HFFc6 (cell line): ENCODE measurements around the gene KDM4C. TPM values are rescaled to one million over a fixed set of nuclear protein-coding genes. Genes with fewer than 3 reads are reported as not detected.

ENCODE experiments used
- DNase-seq: peaks from one replicate; pipeline ENCODE4 v3.0.0-alpha.2; 2018
- H3K27ac Mint-ChIP-seq: 2 replicates; pipeline ENCODE4 v1.8.0; 2020; ENCODE audit warnings: mild to moderate bottlenecking, mixed read lengths
- H3K27me3 Mint-ChIP-seq: 2 replicates; pipeline ENCODE4 v1.8.0; 2021; ENCODE audit warnings: mild to moderate bottlenecking, moderate library complexity, mixed read lengths; ENCODE audit not compliant: insufficient read depth
- H3K36me3 Mint-ChIP-seq: 2 replicates; pipeline ENCODE4 v1.8.0; 2021; ENCODE audit warnings: low read depth, mixed read lengths
- H3K4me1 Mint-ChIP-seq: 2 replicates; pipeline ENCODE4 v1.8.0; 2020; ENCODE audit warnings: low read depth, mixed read lengths
- H3K4me3 Mint-ChIP-seq: 2 replicates; pipeline ENCODE4 v1.8.0; 2020; ENCODE audit warnings: mild to moderate bottlenecking, moderate library complexity, mixed read lengths
- H3K9me3 Mint-ChIP-seq: 2 replicates; pipeline ENCODE4 v1.8.0; 2020; ENCODE audit warnings: mild to moderate bottlenecking, mixed read lengths
- total RNA-seq, 6 experiments: library from RNA; stranded (reverse); fragmentation: NEBNext Ultra II Directional; extraction: Animal tissue kit (Norgen Biotek cat#: 25700); gene quantifications; 2 replicates in 1 of 6; 3 replicates in 5 of 6; pipeline ENCODE4 v1.2.3, GENCODE V29; 2021
- TF ChIP-seq, protein P1 (sequence below): fragments of 200-600 bp; sonication (generic); IDR thresholded peaks from 2 replicates; pipeline ENCODE4 v1.5.0; 2021; ENCODE audit warnings: antibody characterized with exemption, mild to moderate bottlenecking

The KDM4C gene
- total RNA-seq, 6 experiments from 2014 or later: 9.1 to 12.0 (median 11.1) TPM

GRCh38 chr9:6893350-6894131 lies 135.8 kb downstream of the KDM4C start:
- Mint-ChIP-seq H3K27ac (no peak overlapping the region), H3K4me1 (peaks cover 7% of the 10 kb centered on the region; the same call in 1 of the 2 replicates), H3K4me3 (no peak overlapping the region), H3K9me3 (no peaks in the 10 kb centered on the region), H3K27me3 (no peaks in the 10 kb centered on the region; the same call in 1 of the 2 replicates), H3K36me3 (no peaks in the 10 kb centered on the region)
- no peak for DNase-seq
- TF ChIP-seq, protein P1, sequence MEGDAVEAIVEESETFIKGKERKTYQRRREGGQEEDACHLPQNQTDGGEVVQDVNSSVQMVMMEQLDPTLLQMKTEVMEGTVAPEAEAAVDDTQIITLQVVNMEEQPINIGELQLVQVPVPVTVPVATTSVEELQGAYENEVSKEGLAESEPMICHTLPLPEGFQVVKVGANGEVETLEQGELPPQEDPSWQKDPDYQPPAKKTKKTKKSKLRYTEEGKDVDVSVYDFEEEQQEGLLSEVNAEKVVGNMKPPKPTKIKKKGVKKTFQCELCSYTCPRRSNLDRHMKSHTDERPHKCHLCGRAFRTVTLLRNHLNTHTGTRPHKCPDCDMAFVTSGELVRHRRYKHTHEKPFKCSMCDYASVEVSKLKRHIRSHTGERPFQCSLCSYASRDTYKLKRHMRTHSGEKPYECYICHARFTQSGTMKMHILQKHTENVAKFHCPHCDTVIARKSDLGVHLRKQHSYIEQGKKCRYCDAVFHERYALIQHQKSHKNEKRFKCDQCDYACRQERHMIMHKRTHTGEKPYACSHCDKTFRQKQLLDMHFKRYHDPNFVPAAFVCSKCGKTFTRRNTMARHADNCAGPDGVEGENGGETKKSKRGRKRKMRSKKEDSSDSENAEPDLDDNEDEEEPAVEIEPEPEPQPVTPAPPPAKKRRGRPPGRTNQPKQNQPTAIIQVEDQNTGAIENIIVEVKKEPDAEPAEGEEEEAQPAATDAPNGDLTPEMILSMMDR: no peak

- H3K4me3 Mint-ChIP-seq: no peak overlapping the region
- H3K9me3 Mint-ChIP-seq: no peaks in the 10 kb centered on the region
- no peaks in the 10 kb centered on the region; the same call in 1 of the 2 replicates for H3K27me3 Mint-ChIP-seq
- no peak for DNase-seq
- peaks cover 7% of the 10 kb centered on the region; the same call in 1 of the 2 replicates for H3K4me1 Mint-ChIP-seq
- TF ChIP-seq, protein P1: no peak
- H3K27ac Mint-ChIP-seq: no peak overlapping the region
- no peaks in the 10 kb centered on the region for H3K36me3 Mint-ChIP-seq
These were observed 136.4 kb downstream of the KDM4C start for GRCh38 chr9:6894135-6894534.

GRCh38 chr9:6895754-6896153 lies 138.0 kb downstream of the KDM4C start:
- H3K36me3 Mint-ChIP-seq: no peaks in the 10 kb centered on the region

GRCh38 chr9:6896562-6896961 lies 138.8 kb downstream of the KDM4C start:
- Mint-ChIP-seq H3K4me1 (peaks cover 7% of the 10 kb centered on the region; the same call in 1 of the 2 replicates), H3K27me3 (no peaks in the 10 kb centered on the region), H3K9me3 (no peaks in the 10 kb centered on the region), H3K36me3 (no peaks in the 10 kb centered on the region), H3K27ac (no peak overlapping the region), H3K4me3 (no peak overlapping the region)
- no peak for DNase-seq
- TF ChIP-seq, protein P1: no peak

More at GRCh38 chr9:6895754-6896153, 138.0 kb downstream of the KDM4C start:
- TF ChIP-seq, protein P1: no peak
- H3K4me1 Mint-ChIP-seq: peaks cover 7% of the 10 kb centered on the region; the same call in 1 of the 2 replicates
- DNase-seq: no peak
- H3K27ac Mint-ChIP-seq: no peak overlapping the region
- no peaks in the 10 kb centered on the region for H3K9me3 Mint-ChIP-seq
- H3K27me3 Mint-ChIP-seq: no peaks in the 10 kb centered on the region
- no peak overlapping the region for H3K4me3 Mint-ChIP-seq

DNA sequence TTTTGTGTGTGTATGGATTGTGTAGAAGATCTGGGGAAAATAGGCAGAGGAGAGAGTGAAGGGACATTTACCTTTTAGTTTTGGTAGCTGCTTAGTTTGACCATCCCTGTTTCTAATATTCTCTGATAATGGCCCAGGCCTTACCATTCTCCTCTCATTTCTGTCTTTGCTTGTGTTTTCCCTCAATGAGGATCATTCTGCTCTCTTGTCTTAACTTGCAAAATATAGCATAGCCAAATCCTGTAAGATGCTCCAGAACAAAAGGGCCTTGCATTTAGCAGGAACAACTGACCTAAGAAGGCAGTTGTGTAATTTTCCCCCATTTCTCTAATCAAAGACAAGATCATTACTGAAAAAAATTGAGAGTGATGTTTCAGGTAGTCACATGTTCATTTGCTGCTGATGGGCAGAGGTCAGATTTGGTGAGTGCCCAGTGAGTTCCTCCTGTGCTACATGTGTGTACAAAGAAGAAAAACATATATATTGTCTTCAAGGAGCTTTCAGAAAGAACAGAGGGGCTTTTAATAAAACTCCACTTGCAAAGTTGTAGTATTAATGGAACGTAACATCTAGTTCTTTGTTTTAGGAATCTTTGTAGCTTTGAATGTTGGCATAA lies 139.5 kb downstream of the KDM4C start:
- DNase-seq: no peak
- no peaks in the 10 kb centered on the region for H3K9me3 Mint-ChIP-seq
- H3K4me3 Mint-ChIP-seq: no peak overlapping the region
- peaks cover 13% of the 10 kb centered on the region for H3K4me1 Mint-ChIP-seq
- no peak overlapping the region for H3K27ac Mint-ChIP-seq
- no peaks in the 10 kb centered on the region for H3K36me3 Mint-ChIP-seq
- TF ChIP-seq, protein P1: no peak
- H3K27me3 Mint-ChIP-seq: no peaks in the 10 kb centered on the region
